AG09319 (cell line): Measurements from ENCODE around the gene ZNF322.

ENCODE experiments used
- DNase-seq: peaks from one replicate; pipeline ENCODE4 v3.0.0-alpha.2; 2010; ENCODE audit warnings: low read depth; ENCODE audit errors: extremely low read depth
- CTCF ChIP-seq: IDR thresholded peaks from 2 replicates; pipeline ENCODE4 v1.5.1; 2011; ENCODE audit warnings: low read depth, mild to moderate bottlenecking, inconsistent platforms, low read length, moderate library complexity

ZNF322 gene

GRCh38 chr6:26624557-26624956, 35.0 kb downstream of the ZNF322 start:
- DNase-seq = no peak
- TF ChIP-seq CTCF = no peak

- no peak for TF ChIP-seq CTCF
- DNase-seq = no peak
Observed at GRCh38 chr6:26623339-26623859, 36.1 kb downstream of the ZNF322 start.

- no peak for TF ChIP-seq CTCF
- DNase-seq = no peak
Observed at GRCh38 chr6:26613689-26614683, 45.6 kb downstream of the ZNF322 start.

- no peak for TF ChIP-seq CTCF
- DNase-seq = no peak
Observed at GRCh38 chr6:26613201-26613600, 46.3 kb downstream of the ZNF322 start.

GRCh38 chr6:26611599-26611998, 47.9 kb downstream of the ZNF322 start:
- DNase-seq = no peak

GRCh38 chr6:26609463-26609862, 50.1 kb downstream of the ZNF322 start:
- TF ChIP-seq CTCF = no peak
- no peak for DNase-seq

More at GRCh38 chr6:26611599-26611998, 47.9 kb downstream of the ZNF322 start:
- TF ChIP-seq CTCF = no peak
